ENCODE measurements around the gene ARSI. TPM values are rescaled to one million over a fixed set of nuclear protein-coding genes. Genes with fewer than 3 reads are reported as not detected.

Gene ARSI
- total RNA-seq, 3 donors from 2014 or later = 0.48 to 1.3 (median 0.98) TPM

DNA sequence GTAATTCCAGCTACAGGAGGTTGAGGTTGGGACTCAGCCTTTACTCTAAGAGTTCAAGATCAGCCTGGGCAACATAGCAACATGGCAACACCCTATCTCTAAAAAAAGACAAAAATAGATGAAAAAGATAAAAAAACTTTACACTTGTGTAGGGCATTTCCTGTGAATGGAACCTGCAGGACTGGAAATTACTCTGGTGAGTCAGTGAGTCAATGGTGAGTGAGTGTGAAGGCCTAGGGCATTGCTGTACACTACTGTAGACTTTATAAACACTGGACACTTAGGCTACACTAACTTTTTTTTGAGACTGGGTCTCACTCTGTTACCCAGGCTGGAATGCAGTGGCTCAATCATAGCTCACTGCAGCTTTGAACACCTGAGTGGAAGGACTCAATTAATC is 19.5 kb upstream of the ARSI start:
- DNase-seq (ENCODE audit: low spot score in 2 of 2) = no peak
- intact Hi-C loops (cut with DNase I; ENCODE audit: low total_unique reads) = no loop called here
- H3K36me3 ChIP-seq = no peaks in the 10 kb centered on the region
- no peak overlapping the region for H3K4me3 ChIP-seq
- no peaks in the 10 kb centered on the region for H3K4me1 ChIP-seq
- TF ChIP-seq POLR2AphosphoS5 (IDR thresholded peaks at IDR 0.05) (no peak), POLR2A (IDR thresholded peaks at IDR 0.05) (no peak)
- TF ChIP-seq, protein P1, sequence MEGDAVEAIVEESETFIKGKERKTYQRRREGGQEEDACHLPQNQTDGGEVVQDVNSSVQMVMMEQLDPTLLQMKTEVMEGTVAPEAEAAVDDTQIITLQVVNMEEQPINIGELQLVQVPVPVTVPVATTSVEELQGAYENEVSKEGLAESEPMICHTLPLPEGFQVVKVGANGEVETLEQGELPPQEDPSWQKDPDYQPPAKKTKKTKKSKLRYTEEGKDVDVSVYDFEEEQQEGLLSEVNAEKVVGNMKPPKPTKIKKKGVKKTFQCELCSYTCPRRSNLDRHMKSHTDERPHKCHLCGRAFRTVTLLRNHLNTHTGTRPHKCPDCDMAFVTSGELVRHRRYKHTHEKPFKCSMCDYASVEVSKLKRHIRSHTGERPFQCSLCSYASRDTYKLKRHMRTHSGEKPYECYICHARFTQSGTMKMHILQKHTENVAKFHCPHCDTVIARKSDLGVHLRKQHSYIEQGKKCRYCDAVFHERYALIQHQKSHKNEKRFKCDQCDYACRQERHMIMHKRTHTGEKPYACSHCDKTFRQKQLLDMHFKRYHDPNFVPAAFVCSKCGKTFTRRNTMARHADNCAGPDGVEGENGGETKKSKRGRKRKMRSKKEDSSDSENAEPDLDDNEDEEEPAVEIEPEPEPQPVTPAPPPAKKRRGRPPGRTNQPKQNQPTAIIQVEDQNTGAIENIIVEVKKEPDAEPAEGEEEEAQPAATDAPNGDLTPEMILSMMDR (IDR thresholded peaks at IDR 0.05) = no peak
- H3K9me3 ChIP-seq = no peaks in the 10 kb centered on the region
- H3K27ac ChIP-seq = no peak overlapping the region
- H3K27me3 ChIP-seq = no peaks in the 10 kb centered on the region

DNA sequence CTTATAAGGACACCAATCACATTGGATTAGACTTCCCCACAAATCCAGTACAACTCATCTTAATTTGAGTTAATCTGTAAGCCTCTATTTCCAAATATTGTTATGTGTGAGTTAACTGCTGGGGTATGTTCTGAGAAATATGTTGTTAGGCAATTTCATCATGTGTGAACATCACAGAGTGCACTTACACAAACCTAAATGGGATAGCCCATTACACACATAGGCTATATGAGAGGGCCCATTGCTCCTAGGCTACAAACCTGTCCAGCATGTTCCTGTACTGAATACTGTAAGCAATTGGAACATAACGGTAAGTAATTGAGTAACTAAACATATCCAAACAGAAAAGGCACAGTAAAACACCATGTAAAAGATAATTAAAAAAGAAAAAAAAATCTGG is 19.1 kb upstream of the ARSI start:
- Histone ChIP-seq H3K4me3 (no peak overlapping the region), H3K4me1 (no peaks in the 10 kb centered on the region), H3K27ac (no peak overlapping the region), H3K9me3 (no peaks in the 10 kb centered on the region), H3K36me3 (no peaks in the 10 kb centered on the region), H3K27me3 (no peaks in the 10 kb centered on the region)
- intact Hi-C loops (cut with DNase I; ENCODE audit: low total_unique reads) = no loop called here
- no peak for DNase-seq (ENCODE audit: low spot score in 2 of 2)
- TF ChIP-seq, protein P1 (IDR thresholded peaks at IDR 0.05) = no peak
- TF ChIP-seq POLR2A (IDR thresholded peaks at IDR 0.05) (no peak), POLR2AphosphoS5 (IDR thresholded peaks at IDR 0.05) (no peak)

DNA sequence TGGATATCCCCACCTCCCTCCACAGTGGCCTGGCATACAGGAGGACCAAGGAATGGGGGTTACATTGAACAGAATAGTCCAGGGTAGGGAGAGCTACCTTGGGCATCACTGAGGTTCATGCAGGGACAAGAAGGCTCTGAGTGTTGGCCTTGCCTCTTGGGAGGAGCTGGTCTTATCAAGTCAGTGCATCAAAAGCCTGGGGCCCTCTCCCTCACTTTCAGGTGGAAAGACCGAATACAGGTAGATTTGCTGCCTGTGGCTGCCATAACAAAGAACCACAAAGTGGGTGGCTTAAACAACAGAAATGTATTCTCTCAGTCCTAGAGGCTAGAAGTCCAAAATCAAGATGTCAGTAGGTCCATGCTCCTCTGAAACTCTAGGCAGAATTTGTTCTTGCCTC is 18.5 kb upstream of the ARSI start:
- Histone ChIP-seq H3K4me1 (no peaks in the 10 kb centered on the region), H3K27me3 (no peaks in the 10 kb centered on the region), H3K9me3 (no peaks in the 10 kb centered on the region), H3K27ac (peak overlapping the region in 1 of 2 donors; percentile 72), H3K36me3 (no peaks in the 10 kb centered on the region), H3K4me3 (no peak overlapping the region)
- TF ChIP-seq POLR2A (IDR thresholded peaks at IDR 0.05) = no peak
- no peak for TF ChIP-seq POLR2AphosphoS5 (IDR thresholded peaks at IDR 0.05)
- TF ChIP-seq, protein P1 (IDR thresholded peaks at IDR 0.05) = no peak
- intact Hi-C loops (cut with DNase I; ENCODE audit: low total_unique reads) = no loop called here
- DNase-seq (ENCODE audit: low spot score in 2 of 2) = no peak

DNA sequence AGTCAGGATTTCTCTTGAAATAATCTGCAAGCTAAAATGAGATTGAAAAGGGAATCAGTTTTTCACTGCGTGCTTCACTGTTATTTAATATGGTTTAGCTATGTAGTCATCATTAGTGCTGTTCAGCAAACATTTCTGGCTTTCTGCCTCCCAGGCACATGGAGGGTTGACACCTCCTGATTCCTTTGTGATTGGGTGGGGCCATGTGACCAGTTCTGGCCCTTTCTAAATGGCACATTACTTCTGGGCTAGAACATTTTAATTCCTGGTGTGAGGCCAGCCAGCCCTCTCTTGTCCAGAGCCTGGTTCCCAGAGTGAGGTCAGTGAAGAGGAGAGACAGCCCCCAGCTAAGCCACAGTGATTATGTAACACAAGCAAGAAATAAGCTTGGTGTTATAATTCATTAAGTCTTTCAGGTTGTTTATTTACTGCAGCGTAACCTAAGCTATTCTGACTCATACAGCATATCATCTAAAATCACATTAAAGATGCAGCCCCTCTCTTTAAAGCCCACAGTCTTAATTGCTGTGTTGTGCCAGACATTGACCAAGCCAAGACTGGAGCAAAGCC is 17.4 kb upstream of the ARSI start:
- DNase-seq (ENCODE audit: low spot score in 2 of 2) = peak in 1 of 2 donors; percentile 88
- Histone ChIP-seq H3K27ac (peak overlapping the region; percentile 28 to 72), H3K4me3 (no peak overlapping the region), H3K4me1 (no peaks in the 10 kb centered on the region), H3K36me3 (no peaks in the 10 kb centered on the region), H3K9me3 (no peaks in the 10 kb centered on the region), H3K27me3 (no peaks in the 10 kb centered on the region)
- TF ChIP-seq POLR2AphosphoS5 (IDR thresholded peaks at IDR 0.05) (peak in 2 of 3 donors; percentile 12 to 62), POLR2A (IDR thresholded peaks at IDR 0.05) (no peak)
- TF ChIP-seq, protein P1 (IDR thresholded peaks at IDR 0.05) = no peak
- intact Hi-C loops (cut with DNase I; ENCODE audit: low total_unique reads) = no loop called here

DNA sequence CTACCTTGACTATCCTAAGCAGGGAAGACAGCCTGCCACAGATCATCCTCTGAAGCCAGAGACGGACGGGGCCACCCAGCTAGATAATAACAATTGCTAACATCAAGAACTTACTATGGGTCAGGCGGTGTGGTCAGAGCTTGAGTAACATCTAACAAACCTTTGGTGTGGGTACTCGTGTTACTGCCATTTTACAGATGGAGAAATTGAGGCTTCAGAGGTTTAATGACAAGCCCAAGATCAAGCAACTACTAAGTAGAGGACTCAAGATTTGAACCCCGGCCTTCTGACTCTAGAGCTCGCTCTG is 16.7 kb upstream of the ARSI start:
- Histone ChIP-seq H3K27me3 (no peaks in the 10 kb centered on the region), H3K9me3 (no peaks in the 10 kb centered on the region), H3K4me3 (no peak overlapping the region), H3K4me1 (no peaks in the 10 kb centered on the region), H3K36me3 (no peaks in the 10 kb centered on the region), H3K27ac (peak overlapping the region in 1 of 2 donors; percentile 72)
- TF ChIP-seq POLR2AphosphoS5 (IDR thresholded peaks at IDR 0.05) (no peak), POLR2A (IDR thresholded peaks at IDR 0.05) (no peak)
- TF ChIP-seq, protein P1 (IDR thresholded peaks at IDR 0.05) = no peak
- intact Hi-C loops (cut with DNase I; ENCODE audit: low total_unique reads) = no loop called here
- DNase-seq (ENCODE audit: low spot score in 2 of 2) = no peak
